Cardiac muscle cell (in vitro differentiated cells and primary cell): ENCODE measurements around the gene VPS35L. TPM values are rescaled to one million over a fixed set of nuclear protein-coding genes. Genes with fewer than 3 reads are reported as not detected.

Experiments
- DNase-seq, 2 donors: peaks; one replicate each; pipeline versions ENCODE4 v3.0.0 to v3.0.0-alpha.2; 2010 to 2017; ENCODE audit warnings: low read depth in 1 of 2, low spot score in 1 of 2
- H3K27ac ChIP-seq: fragments of 200-600 bp; sonication (generic); 2 replicates; pipeline ENCODE4 v1.5.1; 2016
- H3K27me3 ChIP-seq: fragments of 200-600 bp; sonication (generic); 2 replicates; pipeline ENCODE4 v1.6.0; 2016; ENCODE audit warnings: control low read depth
- H3K36me3 ChIP-seq: fragments of 200-600 bp; sonication (generic); 2 replicates; pipeline ENCODE4 v1.5.1; 2016; ENCODE audit warnings: control low read depth
- H3K4me1 ChIP-seq: fragments of 200-600 bp; sonication (generic); 2 replicates; pipeline ENCODE4 v1.8.1; 2017; ENCODE audit warnings: low read depth, mild to moderate bottlenecking, mixed run types
- H3K4me3 ChIP-seq: fragments of 200-600 bp; sonication (generic); 2 replicates; pipeline ENCODE4 v1.5.1; 2016; ENCODE audit warnings: mild to moderate bottlenecking
- H3K9me3 ChIP-seq: fragments of 200-600 bp; sonication (generic); 2 replicates; pipeline ENCODE4 v1.5.1; 2017; ENCODE audit warnings: low read depth, mild to moderate bottlenecking, control low read depth
- CTCF ChIP-seq: IDR thresholded peaks from 2 replicates; pipeline ENCODE4 v1.5.1; 2012; ENCODE audit warnings: low read depth, mild to moderate bottlenecking, low read length
- polyA plus RNA-seq: library from polyadenylated mRNA; unstranded; fragments of >200 nt; fragmentation: Nextera tagmentation; extraction: Ambion mirVana; gene quantifications from 2 replicates; pipeline ENCODE4 v1.2.1, GENCODE V29; 2016
- total RNA-seq: library from RNA; depleted of rRNA; stranded (reverse); fragments of >200 nt; gene quantifications from 2 replicates; pipeline ENCODE4 v1.2.3, GENCODE V29; 2016

Gene VPS35L
- total and polyA plus RNA-seq, 2 experiments from 2014 or later, result 31.5 to 61.6 TPM

GRCh38 chr16:19745286-19746010 is 189.9 kb downstream of the VPS35L start:
- TF ChIP-seq CTCF, result no peak
- no peak for DNase-seq

GRCh38 chr16:19746561-19746960 is 191.1 kb downstream of the VPS35L start:
- H3K36me3 ChIP-seq, result no peaks in the 10 kb centered on the region
- H3K4me1 ChIP-seq, result peaks cover 19% of the 10 kb centered on the region
- no peaks in the 10 kb centered on the region for H3K9me3 ChIP-seq
- TF ChIP-seq CTCF, result no peak
- peak overlapping the region; percentile 24 for H3K27ac ChIP-seq
- H3K4me3 ChIP-seq, result no peak overlapping the region
- DNase-seq, result peak; percentile 22 to 46
- H3K27me3 ChIP-seq, result no peaks in the 10 kb centered on the region

More at GRCh38 chr16:19745286-19746010, 189.9 kb downstream of the VPS35L start:
- H3K4me3 ChIP-seq, result no peak overlapping the region
- no peaks in the 10 kb centered on the region for H3K27me3 ChIP-seq
- no peaks in the 10 kb centered on the region for H3K36me3 ChIP-seq
- H3K4me1 ChIP-seq, result peaks cover 19% of the 10 kb centered on the region
- no peak overlapping the region for H3K27ac ChIP-seq
- H3K9me3 ChIP-seq, result no peaks in the 10 kb centered on the region

- TF ChIP-seq CTCF, result no peak
- H3K4me3 ChIP-seq, result no peak overlapping the region
- H3K4me1 ChIP-seq, result peaks cover 19% of the 10 kb centered on the region
- no peak overlapping the region for H3K27ac ChIP-seq
- DNase-seq, result no peak
- H3K36me3 ChIP-seq, result no peaks in the 10 kb centered on the region
- no peaks in the 10 kb centered on the region for H3K9me3 ChIP-seq
- H3K27me3 ChIP-seq, result no peaks in the 10 kb centered on the region
Measured at GRCh38 chr16:19748389-19749168, 193.1 kb downstream of the VPS35L start.

- H3K27ac ChIP-seq, result no peak overlapping the region
- no peak overlapping the region for H3K4me3 ChIP-seq
- H3K4me1 ChIP-seq, result peaks cover 19% of the 10 kb centered on the region
- no peaks in the 10 kb centered on the region for H3K9me3 ChIP-seq
- no peaks in the 10 kb centered on the region for H3K36me3 ChIP-seq
- H3K27me3 ChIP-seq, result no peaks in the 10 kb centered on the region
- DNase-seq, result no peak
- TF ChIP-seq CTCF, result no peak
Measured at GRCh38 chr16:19749571-19750080, 194.1 kb downstream of the VPS35L start.

Other genes with a start within 250 kb of the VPS35L start
- gene TMC5, start 137.8 kb upstream of the VPS35L start, total RNA-seq, result 0.21 TPM in 1 of 2 replicates, not detected in the other
- 0.09 TPM in 1 of 2 replicates, not detected in the other for gene TMC5, start 137.8 kb upstream of the VPS35L start, polyA plus RNA-seq
- 52.7 and 82.3 TPM in 2 replicates for gene GDE1, start 33.6 kb upstream of the VPS35L start, total RNA-seq
- gene GDE1, start 33.6 kb upstream of the VPS35L start, polyA plus RNA-seq, result 67.5 and 84.6 TPM in 2 replicates
- gene CCP110, start 31.8 kb upstream of the VPS35L start, total RNA-seq, result 6.4 and 11.7 TPM in 2 replicates
- gene CCP110, start 31.8 kb upstream of the VPS35L start, polyA plus RNA-seq, result 8.6 and 11.9 TPM in 2 replicates
- 11.1 and 22.9 TPM in 2 replicates for gene KNOP1, start 162.5 kb downstream of the VPS35L start, total RNA-seq
- gene KNOP1, start 162.5 kb downstream of the VPS35L start, polyA plus RNA-seq, result 19.6 and 38.5 TPM in 2 replicates
- gene IQCK, start 162.6 kb downstream of the VPS35L start, total RNA-seq, result 13.9 and 18.4 TPM in 2 replicates
- gene IQCK, start 162.6 kb downstream of the VPS35L start, polyA plus RNA-seq, result 13.2 and 17.1 TPM in 2 replicates